Choroid plexus epithelial cell (primary cell): Measurements from ENCODE around the gene RPUSD3.

ENCODE experiments used
- DNase-seq: peaks from one replicate; pipeline ENCODE4 v3.0.0-alpha.2; 2010; ENCODE audit warnings: low read depth
- H3K4me3 ChIP-seq: 2 replicates; pipeline ENCODE4 v1.5.1; 2011; ENCODE audit warnings: low read depth, mild to moderate bottlenecking, control low read depth, low read length, moderate library complexity
- CTCF ChIP-seq: conservative IDR thresholded peaks from 2 replicates; pipeline ENCODE4 v1.5.1; 2011; ENCODE audit warnings: low read depth, mild to moderate bottlenecking, control low read depth, inconsistent platforms, low read length, moderate library complexity

RPUSD3 gene

GRCh38 chr3:9864200-9864927 lies 20.6 kb upstream of the RPUSD3 start:
- peak overlapping the region; percentile 8 for H3K4me3 ChIP-seq
- peak; percentile 97 for DNase-seq
- TF ChIP-seq CTCF, result no peak

GRCh38 chr3:9863058-9863772 lies 19.4 kb upstream of the RPUSD3 start:
- H3K4me3 ChIP-seq, result no peak overlapping the region
- no peak for TF ChIP-seq CTCF
- DNase-seq, result no peak

GRCh38 chr3:9862391-9863057 lies 18.7 kb upstream of the RPUSD3 start:
- H3K4me3 ChIP-seq, result peak overlapping the region; percentile 14
- peak; percentile 65 for DNase-seq

GRCh38 chr3:9861626-9862130 lies 17.9 kb upstream of the RPUSD3 start:
- no peak overlapping the region for H3K4me3 ChIP-seq
- no peak for TF ChIP-seq CTCF
- DNase-seq, result no peak

More at GRCh38 chr3:9862391-9863057, 18.7 kb upstream of the RPUSD3 start:
- TF ChIP-seq CTCF, result peak; percentile 48

GRCh38 chr3:9861201-9861600 lies 17.4 kb upstream of the RPUSD3 start:
- no peak overlapping the region for H3K4me3 ChIP-seq
- DNase-seq, result no peak
- TF ChIP-seq CTCF, result no peak

- no peak overlapping the region for H3K4me3 ChIP-seq
- no peak for TF ChIP-seq CTCF
- DNase-seq, result no peak
Observed at GRCh38 chr3:9859530-9860025, 15.8 kb upstream of the RPUSD3 start.
